GM21526 (cell line): ENCODE measurements around the gene NAE1.

Experiments
- ATAC-seq: cut with Tn5 transposase; IDR thresholded peaks from one replicate; pipeline ENCODE4 v1.9.1; 2021; ENCODE audit warnings: moderate library complexity; ENCODE audit not compliant: unreplicated experiment, low FRiP score

The NAE1 gene

DNA sequence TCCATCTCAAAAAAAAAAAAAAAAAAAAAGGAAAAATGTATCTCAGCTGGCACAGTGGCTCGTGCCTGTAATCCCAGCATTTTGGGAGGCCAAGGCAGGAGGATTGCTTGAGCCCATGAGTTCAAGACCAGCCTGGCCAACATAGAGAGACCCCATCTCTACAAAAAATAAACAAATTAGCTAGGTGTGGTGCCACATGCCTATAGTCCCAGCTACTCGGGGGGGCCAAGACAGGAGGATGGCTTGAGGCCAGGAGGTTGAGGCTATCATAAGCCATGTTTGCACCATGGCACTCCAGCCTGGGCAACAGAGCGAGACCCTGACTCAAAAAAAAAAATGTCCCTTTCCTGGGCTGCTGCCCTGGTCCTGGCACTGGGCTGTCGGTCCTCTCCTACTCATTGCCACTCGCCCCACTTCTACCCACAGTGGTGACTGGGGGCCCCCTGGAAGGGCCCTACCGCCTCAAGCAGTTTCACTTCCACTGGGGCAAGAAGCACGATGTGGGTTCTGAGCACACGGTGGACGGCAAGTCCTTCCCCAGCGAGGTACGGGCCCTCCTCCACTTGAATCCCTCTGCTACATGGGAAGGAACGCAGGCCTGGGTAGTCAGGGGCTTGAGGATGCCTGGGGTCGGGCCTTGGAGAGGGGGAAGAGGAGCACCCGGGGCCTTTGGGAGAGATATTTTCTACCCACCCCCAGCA lies 19.5 kb upstream of the NAE1 start:
- no peak for ATAC-seq

DNA sequence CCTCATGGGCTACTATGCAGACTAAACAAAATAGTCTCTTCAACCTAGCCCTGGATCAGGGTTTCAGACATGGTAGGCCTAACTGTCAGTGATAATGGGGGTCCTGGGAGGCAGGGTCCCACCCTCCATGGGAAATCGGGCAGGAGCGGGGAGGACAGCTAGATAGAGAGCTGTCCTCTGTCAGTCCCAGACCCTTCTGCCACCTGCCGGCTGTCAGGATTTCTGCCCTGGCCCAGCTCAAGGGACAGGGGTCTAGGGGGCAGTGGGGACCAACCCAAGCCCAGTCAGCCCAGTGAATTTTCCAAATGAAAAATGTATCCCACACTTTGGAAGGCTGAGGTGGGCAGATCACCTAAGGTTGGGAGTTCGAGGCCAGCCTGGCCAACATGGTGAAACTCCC lies 18.8 kb upstream of the NAE1 start:
- ATAC-seq, result no peak

DNA sequence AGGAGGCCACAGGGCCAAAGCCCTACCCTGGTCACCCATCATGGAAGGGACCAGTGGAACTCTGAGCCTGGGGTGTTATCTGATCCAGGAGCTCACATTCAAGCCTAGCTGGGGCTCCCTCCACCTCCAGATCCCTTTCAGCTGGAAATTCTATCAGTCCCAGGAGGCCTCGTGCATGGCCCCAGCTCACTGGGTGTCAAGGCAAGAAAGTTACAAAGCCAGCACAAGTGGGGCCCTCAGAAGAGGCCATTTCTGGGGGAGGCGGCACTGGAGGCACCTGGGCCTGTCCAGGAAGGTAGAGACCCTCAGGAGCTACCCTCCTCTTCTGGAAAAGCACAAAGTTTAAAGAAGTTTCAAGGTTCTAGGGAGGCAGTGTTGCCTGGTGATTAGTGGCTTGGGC lies 18.2 kb upstream of the NAE1 start:
- ATAC-seq, result no peak

DNA sequence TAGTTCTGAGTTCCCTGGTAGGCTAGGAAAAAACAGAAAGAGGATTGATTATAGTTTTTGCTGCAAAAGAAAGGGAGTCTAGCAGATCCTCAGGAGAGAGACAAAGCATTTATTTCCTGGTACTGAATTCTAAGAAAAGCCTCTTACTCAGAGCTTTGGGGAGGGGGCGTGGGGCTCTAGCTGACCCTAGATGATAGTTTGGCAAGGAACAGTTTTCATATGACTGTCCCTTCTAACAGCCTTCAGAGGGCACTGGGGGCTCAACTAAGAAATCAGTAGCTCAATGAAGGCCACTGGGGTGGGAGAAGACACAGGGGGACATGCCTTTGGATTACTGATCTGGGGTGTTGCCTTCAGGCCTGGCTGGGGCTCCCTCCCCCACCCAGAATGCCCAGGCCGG lies 17.4 kb upstream of the NAE1 start:
- ATAC-seq, result no peak

DNA sequence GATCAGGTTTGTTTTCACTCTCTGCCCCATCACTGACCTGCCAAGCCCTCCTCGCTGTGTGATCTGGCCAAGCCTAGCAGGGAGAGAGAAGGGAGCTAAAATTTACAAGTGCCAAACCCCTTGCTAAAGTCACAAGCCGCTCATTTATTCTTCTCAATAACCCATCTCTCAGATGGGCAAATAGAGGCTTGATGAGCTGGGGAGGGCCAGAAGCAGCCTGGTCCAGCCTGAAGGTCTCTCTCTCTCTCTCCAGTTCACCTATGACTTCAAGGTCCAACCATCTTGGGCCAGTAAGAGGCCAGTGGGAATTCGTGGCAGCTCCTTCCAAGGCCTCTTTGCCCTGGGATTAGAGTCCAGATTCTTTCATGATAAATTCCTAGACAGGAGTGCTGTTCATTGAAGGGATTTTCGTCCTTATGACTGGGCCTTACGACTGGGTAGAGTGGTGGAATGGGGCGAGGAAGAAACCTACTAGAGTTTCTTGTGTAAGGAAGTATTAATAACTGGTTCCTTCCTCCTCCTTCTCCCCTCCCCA lies 16.8 kb upstream of the NAE1 start:
- ATAC-seq, result no peak

DNA sequence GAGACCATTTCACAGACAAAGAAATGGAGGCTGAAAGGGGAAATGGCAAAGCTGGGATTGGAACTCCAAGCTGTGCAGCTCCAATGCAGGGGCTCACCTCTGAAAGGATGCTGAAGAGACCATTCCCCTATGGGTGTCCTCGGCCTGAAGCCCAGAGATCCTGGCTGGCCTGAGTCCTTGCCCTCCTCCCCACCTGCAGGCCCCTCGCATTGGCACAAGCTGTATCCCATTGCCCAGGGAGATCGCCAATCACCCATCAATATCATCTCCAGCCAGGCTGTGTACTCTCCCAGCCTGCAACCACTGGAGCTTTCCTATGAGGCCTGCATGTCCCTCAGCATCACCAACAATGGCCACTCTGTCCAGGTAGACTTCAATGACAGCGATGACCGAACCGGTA lies 16.1 kb upstream of the NAE1 start:
- no peak for ATAC-seq

DNA sequence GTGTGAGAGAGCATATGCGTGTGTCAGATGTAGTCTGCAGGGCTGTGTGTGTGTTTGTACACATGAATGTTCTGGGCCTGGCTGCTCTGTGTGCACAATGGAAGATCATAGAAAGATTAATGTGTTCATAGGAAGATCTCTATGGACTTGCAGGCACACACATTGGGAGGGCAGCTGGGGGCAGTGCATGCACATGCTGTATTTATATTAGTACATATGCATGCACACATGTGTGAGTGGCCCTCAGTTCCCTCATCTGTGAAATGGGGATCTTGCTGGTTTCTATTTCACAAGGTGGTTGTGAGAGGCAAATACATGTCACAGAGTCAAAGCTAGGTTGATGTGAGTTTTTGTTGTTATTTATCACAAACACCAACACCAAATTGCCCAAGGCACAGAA lies 15.5 kb upstream of the NAE1 start:
- ATAC-seq, result no peak

DNA sequence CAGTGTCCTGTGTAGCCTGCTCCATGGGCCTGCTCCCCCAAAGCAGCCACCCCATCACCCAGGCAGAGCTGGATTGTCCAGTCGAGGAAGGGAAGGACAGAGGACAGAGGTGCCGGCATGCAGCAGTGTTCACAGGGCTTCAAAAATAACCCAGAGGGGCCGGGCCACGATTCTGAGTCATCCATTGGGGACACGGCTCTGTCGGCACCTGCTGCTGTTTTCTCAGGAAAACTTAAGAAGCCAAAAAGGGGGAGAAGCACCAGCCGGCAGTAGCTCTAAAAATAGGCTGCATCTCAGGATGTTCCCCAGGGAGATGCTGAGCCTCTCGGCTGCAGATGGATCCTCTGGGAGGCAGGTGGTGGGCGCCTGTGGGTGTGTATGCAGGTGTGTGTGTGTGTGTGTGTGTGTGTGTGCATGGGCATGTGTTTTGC lies 15.0 kb upstream of the NAE1 start:
- ATAC-seq, result no peak

DNA sequence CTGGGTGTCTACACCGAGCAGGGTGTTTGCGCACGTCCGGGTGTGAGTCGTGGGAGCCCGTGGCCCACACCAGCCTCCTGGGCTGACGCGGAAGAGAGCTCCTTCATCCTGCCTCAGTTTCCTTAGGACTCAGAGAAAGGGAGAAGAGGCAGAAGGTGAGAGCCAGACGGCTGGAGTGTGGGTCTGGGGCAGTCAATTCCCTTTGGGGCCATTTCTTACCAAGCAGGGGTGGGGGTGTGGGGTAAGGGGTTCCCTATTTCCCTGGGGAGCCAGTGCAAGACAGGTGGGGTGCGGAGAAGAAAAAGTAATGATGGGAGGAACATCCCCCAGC lies 14.3 kb upstream of the NAE1 start:
- no peak for ATAC-seq

DNA sequence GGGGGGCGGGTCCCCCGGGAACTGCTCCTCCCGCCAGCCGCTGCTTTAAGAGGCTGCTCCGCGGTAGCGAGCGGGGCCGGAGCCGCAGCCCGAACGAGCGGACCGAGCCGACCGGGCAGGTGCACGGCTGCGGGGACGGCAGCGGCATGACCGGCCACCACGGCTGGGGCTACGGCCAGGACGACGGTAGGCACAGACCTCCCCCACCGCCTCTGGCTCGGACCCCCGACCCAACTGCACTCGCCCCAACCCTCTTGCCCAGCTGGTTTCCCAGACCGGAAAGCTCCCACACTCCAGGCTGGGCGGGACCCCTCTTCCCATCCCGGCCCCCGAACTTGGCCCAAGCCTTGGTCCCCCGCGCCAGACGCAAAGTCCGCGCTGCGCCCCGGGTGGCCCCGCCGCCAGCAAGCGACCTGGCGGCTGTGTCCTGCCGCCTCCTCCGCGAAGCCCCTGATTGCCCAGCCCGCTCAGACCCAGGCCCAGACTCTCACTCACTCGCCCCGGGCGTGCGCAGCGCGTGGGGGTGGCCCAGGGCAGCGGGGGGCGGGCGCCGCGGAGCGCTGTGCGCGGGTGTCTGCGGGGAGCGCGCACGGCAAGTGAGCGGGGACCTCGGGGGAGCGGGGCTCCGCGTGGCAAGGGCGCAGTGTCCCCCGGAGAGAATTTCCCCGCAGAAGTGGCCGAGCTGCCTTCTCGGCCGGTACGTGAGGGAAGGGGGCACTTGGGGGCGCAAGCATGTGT lies 13.7 kb upstream of the NAE1 start, which contains the start of gene CA7:
TSS of gene CA7 (plus strand) at position 73 of the 738 bp plus-strand sequence. CDS start at position 147, 74 bp downstream.
- no peak for ATAC-seq

DNA sequence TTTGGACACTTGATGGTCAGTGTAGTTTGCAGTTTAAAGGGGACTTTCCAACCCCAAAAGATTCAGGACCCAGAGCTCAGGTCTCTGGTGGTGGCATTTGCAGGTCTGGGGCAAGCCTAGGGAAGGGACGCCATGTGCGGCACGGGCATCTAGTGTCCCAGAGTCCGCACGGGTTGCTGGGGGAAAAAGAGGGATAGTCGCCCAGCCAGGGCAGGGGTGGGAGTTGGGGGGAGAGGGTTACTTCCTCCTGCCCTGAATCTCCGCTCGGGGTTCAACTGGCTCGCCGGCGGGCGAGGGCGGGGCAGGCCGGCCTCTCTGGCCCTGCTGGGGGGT lies 13.2 kb upstream of the NAE1 start:
- no peak for ATAC-seq

DNA sequence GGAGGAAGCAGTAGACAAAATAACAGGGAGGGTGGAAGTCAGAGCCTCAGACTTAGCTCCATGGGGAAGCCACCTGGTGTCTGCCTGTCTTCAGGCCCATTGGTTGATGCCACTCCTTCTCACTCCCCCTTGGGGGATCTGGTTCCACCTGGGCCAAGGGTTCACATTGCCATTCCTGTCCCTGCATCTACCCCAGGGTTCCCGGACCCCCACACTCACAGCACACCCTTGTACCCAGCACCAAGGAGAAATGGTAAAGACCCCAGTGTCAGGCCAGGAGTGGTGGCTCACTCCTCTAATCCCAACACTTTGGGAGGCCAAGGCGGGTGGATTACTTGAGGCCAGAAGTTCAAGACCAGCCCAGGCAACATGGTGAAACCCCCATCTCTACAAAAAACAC lies 12.4 kb upstream of the NAE1 start:
- no peak for ATAC-seq

DNA sequence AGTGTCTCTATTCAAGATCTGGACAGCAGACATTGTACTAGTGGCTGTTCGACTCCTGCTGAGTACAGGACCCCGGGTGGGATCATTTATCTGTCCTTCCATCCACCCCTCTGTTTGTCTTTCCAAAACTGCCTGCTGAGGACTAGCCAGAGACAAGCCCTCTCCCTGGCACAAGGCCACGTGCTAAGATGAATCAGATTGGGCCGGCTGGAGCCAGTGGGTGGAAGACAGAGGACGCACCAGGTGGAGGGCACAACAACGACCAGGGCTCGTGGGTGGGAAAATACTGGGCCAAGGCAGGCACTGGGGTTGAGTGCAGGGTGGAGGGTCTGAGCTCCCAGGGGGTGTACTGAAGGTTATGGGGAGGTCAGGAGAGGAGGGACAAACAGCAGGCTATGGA lies 12.0 kb upstream of the NAE1 start:
- no peak for ATAC-seq

DNA sequence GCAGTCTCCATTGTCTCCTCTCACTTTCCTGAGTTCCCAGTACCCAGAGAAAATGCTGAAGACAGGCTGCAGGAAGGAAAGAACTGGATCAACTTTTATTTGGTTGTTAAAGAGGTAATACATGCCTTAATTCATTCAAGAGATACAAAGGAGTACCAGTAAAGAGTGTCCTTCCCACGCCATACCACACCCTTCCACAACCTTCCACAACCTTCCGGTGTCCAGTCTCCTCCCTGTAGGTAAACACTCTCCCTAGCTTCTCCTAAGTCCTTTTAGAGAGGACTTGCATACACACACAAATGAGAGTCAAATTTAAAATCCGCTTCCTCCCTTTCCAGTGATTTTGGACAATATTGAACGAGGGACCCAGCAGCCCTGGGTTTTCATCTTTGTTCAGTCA lies 10.6 kb upstream of the NAE1 start:
- ATAC-seq, result no peak

DNA sequence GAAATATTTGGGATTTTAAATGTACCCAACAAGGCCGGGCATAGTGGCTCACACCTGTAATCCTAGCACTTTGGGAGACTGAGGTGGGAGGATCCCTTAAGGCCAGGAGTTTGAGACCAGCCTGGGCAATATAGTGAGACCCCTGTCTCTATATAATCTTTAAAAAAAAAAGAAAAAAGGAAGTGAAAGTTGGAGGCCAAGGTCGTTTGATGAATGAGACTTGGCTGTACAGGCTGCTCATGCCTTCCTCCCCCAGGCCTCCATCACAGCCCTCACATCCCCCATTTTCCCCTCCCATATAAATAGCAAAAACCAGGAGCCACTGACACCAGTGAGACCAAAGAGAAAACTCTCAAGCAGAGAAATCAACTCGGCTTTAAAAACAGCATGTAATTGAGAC lies 10.1 kb upstream of the NAE1 start:
- ATAC-seq, result no peak

DNA sequence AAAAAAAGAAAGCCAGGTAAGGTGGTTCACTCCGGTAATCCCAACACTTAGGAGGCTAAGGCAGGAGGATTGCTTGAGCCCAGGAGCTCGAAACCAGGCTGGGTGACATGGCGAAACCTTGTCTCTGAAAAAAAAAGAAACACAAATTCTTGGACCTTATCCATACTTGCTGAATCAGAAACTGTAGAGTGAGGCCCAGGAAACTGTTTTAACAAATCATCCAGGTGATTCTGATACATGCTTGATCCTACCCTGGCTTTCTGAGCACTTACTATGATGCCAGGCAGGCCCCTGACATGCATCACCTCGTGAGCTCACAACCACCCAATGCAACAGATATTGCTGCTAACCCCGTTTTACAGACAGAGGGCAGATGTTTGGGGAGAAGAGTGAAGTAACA lies 4.0 kb upstream of the NAE1 start:
- ATAC-seq, result no peak

DNA sequence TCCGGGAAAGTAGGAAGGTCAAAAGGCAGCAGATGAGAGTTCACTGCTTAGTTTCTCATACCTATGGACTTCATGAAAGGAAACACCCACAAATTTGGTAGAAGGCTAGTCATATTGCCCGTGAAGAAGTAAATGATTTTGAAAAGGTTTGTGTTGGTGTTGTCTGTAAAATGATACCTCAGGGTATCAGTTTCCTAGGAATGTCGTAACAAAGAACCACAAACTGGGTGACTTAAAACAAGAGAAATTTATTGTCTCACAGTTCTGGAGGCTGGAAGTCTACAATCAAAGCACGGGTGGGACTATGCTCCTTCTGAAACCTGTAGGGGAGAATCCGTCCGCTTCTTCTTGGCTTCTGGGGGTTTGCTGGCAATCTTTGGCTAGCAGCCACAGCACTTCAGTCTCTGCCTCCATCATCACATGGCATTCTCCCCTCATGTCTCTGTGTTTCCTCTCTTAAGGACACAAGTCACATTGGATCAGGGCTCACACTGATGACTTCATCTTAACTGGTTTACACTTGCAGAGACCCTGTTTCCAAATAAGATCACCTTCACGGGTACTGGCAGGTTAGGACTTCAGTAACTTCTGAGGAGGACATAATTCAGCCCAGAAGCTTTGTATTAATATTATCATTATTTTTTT lies 2.0 kb upstream of the NAE1 start:
- no peak for ATAC-seq

DNA sequence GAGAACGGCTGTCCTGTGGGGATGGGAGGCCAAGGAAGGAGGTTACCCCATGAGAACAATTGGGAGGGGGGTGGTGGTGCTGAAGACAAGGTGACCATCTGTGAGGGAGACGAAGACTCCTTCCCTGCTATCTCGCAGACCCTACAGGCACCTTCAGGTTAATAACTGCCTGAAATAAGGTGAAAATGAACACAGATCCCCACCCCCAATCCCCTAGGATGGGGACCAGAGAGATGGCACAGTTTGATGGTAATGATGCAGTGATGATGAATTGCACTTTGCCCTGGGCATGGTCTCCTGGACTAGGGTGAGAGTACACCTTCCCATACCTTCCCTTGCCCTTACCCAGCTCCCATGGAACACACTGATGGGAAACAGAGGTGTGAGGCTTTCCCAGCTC lies 1.4 kb upstream of the NAE1 start:
- ATAC-seq, result no peak

DNA sequence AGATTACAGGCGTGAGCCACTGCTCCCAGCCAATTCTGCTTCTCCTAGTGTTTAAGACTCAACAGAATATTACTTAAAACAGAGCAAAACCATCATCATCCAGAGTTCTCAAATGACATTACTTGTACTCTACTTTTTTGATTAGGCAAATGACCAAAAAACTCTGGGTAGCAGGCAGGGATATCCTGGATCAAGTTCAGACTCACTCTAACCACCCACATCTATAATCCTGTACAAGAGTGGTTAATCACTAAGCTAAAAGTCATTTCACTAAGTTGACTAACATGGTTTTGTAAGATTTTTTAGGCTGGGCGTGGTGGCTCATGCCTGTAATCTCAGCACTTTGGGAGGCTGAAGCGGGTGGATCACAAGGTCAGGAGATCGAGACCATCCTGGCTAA lies 6.8 kb downstream of the NAE1 start:
- no peak for ATAC-seq

DNA sequence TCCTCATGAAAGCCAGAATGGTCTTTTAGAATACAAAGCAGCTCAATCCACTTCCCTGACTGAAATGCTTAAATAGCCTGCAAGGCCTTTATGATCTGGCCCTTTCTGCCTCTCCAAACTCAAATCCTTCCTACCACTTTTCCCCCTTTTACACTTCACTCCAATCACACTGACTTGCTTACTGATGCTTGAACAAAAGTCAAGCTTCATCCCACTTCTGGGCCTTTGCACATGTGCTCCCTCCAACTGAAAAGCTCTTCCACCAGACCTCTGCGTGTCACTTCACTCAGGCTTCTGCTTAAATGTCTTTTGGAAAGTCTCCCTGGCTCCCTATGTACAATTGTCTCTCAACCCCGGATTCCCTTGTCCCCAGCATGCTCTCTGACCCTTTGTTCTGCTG lies 16.0 kb downstream of the NAE1 start:
- no peak for ATAC-seq

DNA sequence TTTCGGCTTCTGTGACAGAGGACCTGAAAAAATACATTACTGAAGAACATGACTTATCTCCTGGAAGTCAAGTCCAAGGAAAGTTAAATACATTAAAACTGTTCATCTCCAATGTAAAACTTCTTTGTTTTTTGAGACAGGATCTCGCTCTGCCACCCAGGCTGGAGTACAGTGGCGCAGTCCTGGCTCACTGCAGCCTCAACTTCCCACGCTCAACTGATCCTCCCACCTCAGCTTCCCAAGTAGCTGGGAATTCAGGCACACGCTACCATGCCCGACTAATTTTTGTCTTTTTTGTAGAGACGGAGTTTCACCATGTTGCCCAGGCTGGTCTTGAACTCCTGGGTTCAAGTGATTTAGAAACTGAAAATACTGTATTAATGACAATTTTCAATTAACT lies 19.7 kb downstream of the NAE1 start:
- no peak for ATAC-seq

DNA sequence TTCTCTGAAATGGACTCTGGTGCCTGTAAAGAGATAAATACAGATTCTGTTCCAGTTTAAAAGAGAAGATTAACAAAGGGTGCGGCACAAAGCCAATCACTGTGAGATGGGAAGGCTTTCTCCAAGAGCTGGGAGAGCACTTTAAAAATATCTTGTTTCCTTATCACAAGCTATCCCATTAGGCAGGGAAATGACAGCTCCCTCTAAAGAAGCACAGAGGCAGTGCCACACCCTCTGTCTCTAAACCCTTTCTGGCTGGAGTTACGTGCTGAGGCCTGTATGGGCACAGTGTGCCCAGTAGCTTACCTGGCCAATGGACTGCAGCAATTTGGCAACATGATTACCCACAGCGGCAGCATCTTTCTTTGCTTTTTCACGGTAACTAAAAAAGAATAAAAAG lies 20.4 kb downstream of the NAE1 start:
- ATAC-seq, result no peak
